Astrocyte (in vitro differentiated cells and primary cell): Measurements from ENCODE around the gene KRAS. TPM values are rescaled to one million over a fixed set of nuclear protein-coding genes. Genes with fewer than 3 reads are reported as not detected.

ENCODE experiments used
- DNase-seq: peaks from one replicate; pipeline ENCODE4 v3.0.0-alpha.2; 2010; ENCODE audit warnings: low read depth
- FAIRE-seq: peaks from 2 replicates; lab custom pipeline; 2011; peaks lifted over from hg19 to GRCh38; lab: Jason Lieb, UNC
- H2AFZ ChIP-seq: 2 replicates; pipeline ENCODE4 v1.6.0; 2012; ENCODE audit warnings: low read depth, low read length, inconsistent platforms
- H3K27ac ChIP-seq: 2 replicates; pipeline ENCODE4 v1.5.1; 2011; ENCODE audit warnings: low read depth, low read length, inconsistent platforms
- H3K27me3 ChIP-seq: 2 replicates; pipeline ENCODE4 v1.6.0; 2011; ENCODE audit warnings: low read length, inconsistent platforms; ENCODE audit not compliant: insufficient read depth
- H3K36me3 ChIP-seq: 2 replicates; pipeline ENCODE4 v1.5.1; 2011; ENCODE audit warnings: low read length, inconsistent platforms; ENCODE audit not compliant: insufficient read depth
- H3K4me1 ChIP-seq: 2 replicates; pipeline ENCODE4 v1.5.1; 2011; ENCODE audit warnings: low read length, inconsistent platforms; ENCODE audit not compliant: insufficient read depth
- H3K4me2 ChIP-seq: 2 replicates; pipeline ENCODE4 v1.6.0; 2012; ENCODE audit warnings: low read length, inconsistent platforms
- H3K4me3 ChIP-seq: 2 replicates; pipeline ENCODE4 v1.5.1; 2011; ENCODE audit warnings: low read depth, mild to moderate bottlenecking, low read length, inconsistent platforms; ENCODE audit not compliant: insufficient read depth
- H3K79me2 ChIP-seq: 2 replicates; pipeline ENCODE4 v1.6.0; 2012; ENCODE audit warnings: mild to moderate bottlenecking, low read length, inconsistent platforms; ENCODE audit not compliant: insufficient read depth
- H3K9ac ChIP-seq: 2 replicates; pipeline ENCODE4 v1.6.0; 2012; ENCODE audit warnings: mild to moderate bottlenecking, low read length, inconsistent platforms
- H3K9me3 ChIP-seq: 2 replicates; pipeline ENCODE4 v1.5.1; 2012; ENCODE audit warnings: low read depth, mild to moderate bottlenecking, low read length, inconsistent platforms; ENCODE audit not compliant: insufficient read depth
- H4K20me1 ChIP-seq: 2 replicates; pipeline ENCODE4 v1.6.0; 2012; ENCODE audit warnings: low read length, inconsistent platforms; ENCODE audit not compliant: insufficient read depth
- H3K27ac Mint-ChIP-seq: one replicate; pipeline ENCODE4 v1.8.0; 2021; ENCODE audit warnings: mild to moderate bottlenecking, mixed read lengths; ENCODE audit not compliant: unreplicated experiment
- H3K27me3 Mint-ChIP-seq: one replicate; pipeline ENCODE4 v1.8.0; 2021; ENCODE audit warnings: low read depth, mixed read lengths; ENCODE audit not compliant: unreplicated experiment
- H3K36me3 Mint-ChIP-seq: one replicate; pipeline ENCODE4 v1.8.0; 2021; ENCODE audit warnings: low read depth, mixed read lengths; ENCODE audit not compliant: unreplicated experiment
- H3K4me1 Mint-ChIP-seq: one replicate; pipeline ENCODE4 v1.8.0; 2021; ENCODE audit warnings: low read depth, mixed read lengths; ENCODE audit not compliant: unreplicated experiment
- H3K4me3 Mint-ChIP-seq: one replicate; pipeline ENCODE4 v1.8.0; 2021; ENCODE audit warnings: mild to moderate bottlenecking, moderate library complexity, mixed read lengths; ENCODE audit not compliant: unreplicated experiment
- H3K9me3 Mint-ChIP-seq: one replicate; pipeline ENCODE4 v1.8.0; 2021; ENCODE audit warnings: mild to moderate bottlenecking, mixed read lengths; ENCODE audit not compliant: unreplicated experiment
- EZH2 ChIP-seq: IDR thresholded peaks from 2 replicates; pipeline ENCODE4 v1.6.1; 2012; ENCODE audit warnings: mild to moderate bottlenecking, low read length, inconsistent platforms; ENCODE audit not compliant: insufficient read depth
- total RNA-seq: library from RNA; stranded (reverse); gene quantifications from 2 replicates; pipeline ENCODE4 v1.2.1, GENCODE V29; 2021
- TF ChIP-seq, protein P1 (sequence below): IDR thresholded peaks from 2 replicates; pipeline ENCODE4 v1.5.1; 2011; ENCODE audit warnings: low read depth, mild to moderate bottlenecking, inconsistent platforms, low read length, moderate library complexity; ENCODE audit not compliant: insufficient read depth

Gene KRAS
- total RNA-seq, 1 donor from 2014 or later, result 40.3 TPM

DNA sequence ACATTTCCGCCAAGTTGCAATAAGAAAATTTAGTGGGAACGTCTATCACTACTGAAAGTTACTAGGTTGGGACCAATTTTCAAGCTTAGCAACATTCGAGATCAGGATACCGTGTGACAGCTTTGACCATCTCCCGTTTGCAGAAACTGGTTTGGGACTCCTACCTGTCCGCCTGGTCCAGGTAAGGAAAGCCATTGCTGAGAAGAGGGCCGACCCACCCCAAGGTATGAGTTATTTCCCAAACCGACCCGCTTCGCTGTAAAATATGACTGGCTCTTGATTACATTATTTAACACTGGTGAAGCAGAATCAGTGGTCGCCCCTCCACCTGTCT lies 56.0 kb downstream of the KRAS start:
- no peak for DNase-seq
- Histone ChIP-seq H3K4me2 (peak overlapping the region; percentile 88), H3K4me1 (peaks cover 10% of the 10 kb centered on the region), H4K20me1 (no peaks in the 10 kb centered on the region), H3K4me3 (peak overlapping the region; percentile 83), H3K36me3 (no peaks in the 10 kb centered on the region), H3K9ac (peak overlapping the region; percentile 93), H3K79me2 (peaks cover 11% of the 10 kb centered on the region), H2AFZ (peak overlapping the region; percentile 74), H3K27ac (peak overlapping the region; percentile 93), H3K9me3 (no peaks in the 10 kb centered on the region), H3K27me3 (no peaks in the 10 kb centered on the region)
- Mint-ChIP-seq H3K9me3 (no peaks in the 10 kb centered on the region), H3K27me3 (no peaks in the 10 kb centered on the region), H3K27ac (peak overlapping the region; percentile 97), H3K4me3 (peak overlapping the region; percentile 97), H3K36me3 (peaks cover 2% of the 10 kb centered on the region), H3K4me1 (peaks cover 8% of the 10 kb centered on the region)
- TF ChIP-seq, protein P1, sequence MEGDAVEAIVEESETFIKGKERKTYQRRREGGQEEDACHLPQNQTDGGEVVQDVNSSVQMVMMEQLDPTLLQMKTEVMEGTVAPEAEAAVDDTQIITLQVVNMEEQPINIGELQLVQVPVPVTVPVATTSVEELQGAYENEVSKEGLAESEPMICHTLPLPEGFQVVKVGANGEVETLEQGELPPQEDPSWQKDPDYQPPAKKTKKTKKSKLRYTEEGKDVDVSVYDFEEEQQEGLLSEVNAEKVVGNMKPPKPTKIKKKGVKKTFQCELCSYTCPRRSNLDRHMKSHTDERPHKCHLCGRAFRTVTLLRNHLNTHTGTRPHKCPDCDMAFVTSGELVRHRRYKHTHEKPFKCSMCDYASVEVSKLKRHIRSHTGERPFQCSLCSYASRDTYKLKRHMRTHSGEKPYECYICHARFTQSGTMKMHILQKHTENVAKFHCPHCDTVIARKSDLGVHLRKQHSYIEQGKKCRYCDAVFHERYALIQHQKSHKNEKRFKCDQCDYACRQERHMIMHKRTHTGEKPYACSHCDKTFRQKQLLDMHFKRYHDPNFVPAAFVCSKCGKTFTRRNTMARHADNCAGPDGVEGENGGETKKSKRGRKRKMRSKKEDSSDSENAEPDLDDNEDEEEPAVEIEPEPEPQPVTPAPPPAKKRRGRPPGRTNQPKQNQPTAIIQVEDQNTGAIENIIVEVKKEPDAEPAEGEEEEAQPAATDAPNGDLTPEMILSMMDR, result no peak
- TF ChIP-seq EZH2, result no peak
- FAIRE-seq, result no peak

DNA sequence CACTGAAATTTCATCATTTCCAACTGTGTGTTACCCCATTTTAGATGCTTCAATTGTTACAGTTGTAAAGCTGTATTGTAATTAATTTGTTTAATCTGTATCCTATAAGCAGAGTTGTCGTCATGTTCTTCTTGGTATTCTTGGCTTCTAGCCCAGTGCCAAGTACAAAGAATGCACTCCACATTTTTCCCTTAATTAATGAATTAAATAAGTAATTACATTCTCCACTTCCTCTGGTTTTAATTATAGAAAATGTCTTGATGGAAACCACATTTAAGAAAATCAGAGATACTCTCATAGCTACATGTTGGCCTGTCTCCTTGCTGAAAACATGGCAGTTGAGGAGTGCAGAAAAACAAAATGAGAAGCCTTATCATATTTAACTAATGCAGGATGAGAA lies 56.5 kb downstream of the KRAS start:
- Mint-ChIP-seq H3K4me3 (peak overlapping the region; percentile 97), H3K4me1 (peaks cover 8% of the 10 kb centered on the region), H3K36me3 (no peaks in the 10 kb centered on the region), H3K27me3 (no peaks in the 10 kb centered on the region), H3K9me3 (no peaks in the 10 kb centered on the region), H3K27ac (no peak overlapping the region)
- Histone ChIP-seq H3K9ac (peak overlapping the region; percentile 93), H3K27ac (no peak overlapping the region), H3K9me3 (no peaks in the 10 kb centered on the region), H3K4me2 (peak overlapping the region; percentile 88), H2AFZ (no peak overlapping the region), H3K36me3 (no peaks in the 10 kb centered on the region), H3K4me3 (peak overlapping the region; percentile 83), H4K20me1 (no peaks in the 10 kb centered on the region), H3K4me1 (peaks cover 14% of the 10 kb centered on the region), H3K79me2 (peaks cover 11% of the 10 kb centered on the region), H3K27me3 (no peaks in the 10 kb centered on the region)
- no peak for TF ChIP-seq EZH2
- TF ChIP-seq, protein P1, result no peak
- no peak for FAIRE-seq
- DNase-seq, result no peak

DNA sequence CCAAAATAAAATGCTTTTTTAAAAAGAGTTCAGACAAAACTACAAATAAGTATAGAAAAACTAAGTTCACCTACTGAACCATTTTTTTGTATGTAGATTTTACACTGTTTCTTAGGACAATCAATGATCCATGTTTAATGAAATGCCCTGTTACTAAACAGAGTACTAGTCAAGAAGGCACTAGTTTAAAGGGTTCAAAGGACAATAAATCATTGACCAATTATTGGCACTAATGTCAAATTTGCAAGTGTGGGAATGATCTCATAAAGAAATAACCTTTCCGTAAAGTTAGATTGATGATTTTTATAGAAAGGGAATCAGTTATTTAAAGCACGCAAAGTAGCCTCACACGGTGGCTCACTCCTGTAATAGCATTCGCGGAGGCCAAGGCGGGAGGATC lies 59.9 kb downstream of the KRAS start:
- Histone ChIP-seq H3K9me3 (no peaks in the 10 kb centered on the region), H3K27me3 (no peaks in the 10 kb centered on the region), H2AFZ (no peak overlapping the region), H3K4me1 (peaks cover 33% of the 10 kb centered on the region), H3K4me3 (no peak overlapping the region), H3K36me3 (no peaks in the 10 kb centered on the region), H3K9ac (no peak overlapping the region), H4K20me1 (no peaks in the 10 kb centered on the region), H3K4me2 (no peak overlapping the region), H3K27ac (no peak overlapping the region), H3K79me2 (peaks cover 3% of the 10 kb centered on the region)
- TF ChIP-seq, protein P1, result no peak
- TF ChIP-seq EZH2, result no peak
- DNase-seq, result no peak
- FAIRE-seq, result no peak
- peaks cover 18% of the 10 kb centered on the region for H3K4me1 Mint-ChIP-seq
- no peak overlapping the region for H3K27ac Mint-ChIP-seq
- no peaks in the 10 kb centered on the region for H3K36me3 Mint-ChIP-seq
- no peaks in the 10 kb centered on the region for H3K9me3 Mint-ChIP-seq
- no peaks in the 10 kb centered on the region for H3K27me3 Mint-ChIP-seq
- H3K4me3 Mint-ChIP-seq, result no peak overlapping the region
